GM12872 (cell line): ENCODE measurements around the gene TAMM41.

Experiments used
- CTCF ChIP-seq: IDR thresholded peaks from 3 replicates; pipeline ENCODE4 v1.5.1; 2011; ENCODE audit warnings: low read depth, mild to moderate bottlenecking, low read length, moderate library complexity; ENCODE audit not compliant: insufficient read depth

TAMM41 gene

GRCh38 chr3:11768604-11769003 lies 78.1 kb downstream of the TAMM41 start:
- no peak for TF ChIP-seq CTCF

- TF ChIP-seq CTCF = no peak
Observed at GRCh38 chr3:11764931-11765363, 81.7 kb downstream of the TAMM41 start.

- TF ChIP-seq CTCF = no peak
Observed at GRCh38 chr3:11759996-11760395, 86.7 kb downstream of the TAMM41 start.

DNA sequence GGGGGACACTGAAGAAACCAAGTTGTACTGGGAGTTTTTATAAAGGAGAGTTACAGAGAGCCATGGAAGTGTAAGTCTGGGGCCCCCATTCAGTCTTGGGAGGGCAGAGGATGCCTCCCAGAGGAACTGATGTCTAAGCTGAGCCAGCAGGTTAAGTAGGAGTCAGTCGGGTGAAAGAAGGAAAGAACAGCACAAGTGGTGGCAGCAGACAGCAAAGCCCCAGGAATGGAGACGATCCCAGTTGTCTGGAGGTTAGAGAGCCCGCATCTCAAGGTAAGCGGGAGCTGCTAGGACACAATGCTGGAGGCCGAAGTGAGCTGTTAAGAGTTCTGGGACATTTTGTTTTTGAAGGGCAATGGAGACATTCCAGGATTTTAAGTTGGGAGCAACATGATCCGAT lies 88.8 kb downstream of the TAMM41 start:
- no peak for TF ChIP-seq CTCF

DNA sequence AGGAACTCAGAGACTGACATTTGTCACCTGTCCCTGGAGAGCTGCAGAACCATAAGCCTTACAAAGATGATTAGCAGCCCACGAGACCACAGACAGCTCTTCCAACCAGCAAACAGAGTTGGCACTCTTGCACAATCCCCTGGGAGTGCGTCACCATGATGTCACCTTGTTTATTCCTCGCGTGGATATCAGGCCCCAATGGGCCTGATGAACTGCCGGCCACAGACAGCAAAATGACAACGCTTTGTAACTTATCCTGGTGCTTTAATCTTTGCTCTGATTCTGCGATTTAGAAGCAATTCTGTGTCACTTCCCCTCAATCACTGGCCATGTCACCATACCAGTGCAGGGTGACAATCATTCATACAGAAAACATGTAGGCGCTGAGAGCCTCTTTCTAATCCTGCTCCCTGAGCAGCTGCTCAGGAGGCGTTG lies 89.2 kb downstream of the TAMM41 start:
- TF ChIP-seq CTCF = no peak

DNA sequence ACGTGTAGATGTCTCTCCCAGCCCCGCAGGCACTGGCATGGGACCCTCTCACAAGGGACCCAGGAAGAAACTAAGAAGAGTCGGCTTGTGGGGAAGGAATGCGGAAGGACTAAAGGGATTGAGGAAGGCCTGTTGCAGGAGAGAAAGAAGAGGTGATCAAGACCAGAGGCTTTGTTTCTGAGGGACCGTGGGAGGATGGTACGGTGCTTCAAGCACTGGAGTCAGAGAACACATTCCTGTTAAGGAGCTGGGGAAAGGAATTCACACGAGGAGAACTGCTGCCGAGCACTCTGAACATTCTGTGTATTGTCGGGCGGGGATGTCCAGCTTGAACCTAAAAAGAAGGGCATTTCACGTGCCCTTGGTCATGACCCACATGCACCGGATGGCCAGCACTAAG lies 91.4 kb downstream of the TAMM41 start:
- TF ChIP-seq CTCF = no peak
